Activated T-cell treated with anti-CD3 and anti-CD28 coated beads, Interleukin-2, amount 50 U/mL, for 4 hours (primary cell): ENCODE data around the gene CDX4. TPM values are rescaled to one million over a fixed set of nuclear protein-coding genes. Genes with fewer than 3 reads are reported as not detected.

Experiments used
- total RNA-seq, 3 donors: library from RNA; stranded (reverse); gene quantifications; one replicate each; pipeline ENCODE4 v1.2.1, GENCODE V29; 2021

Gene CDX4
- total RNA-seq, 3 donors from 2014 or later: not detected

Other genes with a start within 250 kb of the CDX4 start
- gene NAP1L2, start 232.2 kb upstream of the CDX4 start, total RNA-seq: 1 to 10 TPM; 2.7 to 3.5 (median 3.1) TPM
- 10 to 100 TPM in 1 of 3 donors, 1 to 10 TPM in 2; 8.0 to 10.1 (median 8.9) TPM for gene CHIC1, start 116.1 kb downstream of the CDX4 start, total RNA-seq